HepG2 (cell line): Measurements from ENCODE around the gene VWA5B1. TPM values are rescaled to one million over a fixed set of nuclear protein-coding genes. Genes with fewer than 3 reads are reported as not detected.

Experiments used
- ADNP ChIP-seq: sonication (generic); formaldehyde crosslinking; IDR thresholded peaks from 2 replicates; pipeline ENCODE4 v1.4.0; 2020; ENCODE audit warnings: missing genetic modification reagents
- BATF2 ChIP-seq: sonication (generic); formaldehyde crosslinking; IDR thresholded peaks from 2 replicates; pipeline ENCODE4 v1.8.0; 2022; ENCODE audit warnings: mild to moderate bottlenecking, missing genetic modification reagents, moderate library complexity
- FLYWCH1 ChIP-seq: sonication (generic); formaldehyde crosslinking; IDR thresholded peaks from 2 replicates; pipeline ENCODE4 v1.8.1; 2023; ENCODE audit warnings: mild to moderate bottlenecking, missing genetic modification reagents
- HMG20B ChIP-seq: conservative IDR thresholded peaks from 2 replicates; pipeline ENCODE4 v1.6.1; 2016; ENCODE audit warnings: missing genetic modification reagents, missing compliant biosample characterization
- IRF1 ChIP-seq: sonication (generic); formaldehyde crosslinking; IDR thresholded peaks from 2 replicates; pipeline ENCODE4 v1.4.0; 2020; ENCODE audit warnings: low read depth, mild to moderate bottlenecking, missing genetic modification reagents
- NCOR1 ChIP-seq: fragments of 200-600 bp; sonication (generic); IDR thresholded peaks from 2 replicates; pipeline ENCODE4 v1.7.0; 2017; ENCODE audit warnings: antibody characterized with exemption, low read length, borderline replicate concordance
- PAF1 ChIP-seq: IDR thresholded peaks from 2 replicates; pipeline ENCODE4 v1.6.1; 2016; ENCODE audit warnings: missing genetic modification reagents, missing compliant biosample characterization
- PRPF4 ChIP-seq: fragments of 200-400 bp; formaldehyde crosslinking; IDR thresholded peaks from 2 replicates; pipeline ENCODE4 v1.6.1; 2016; ENCODE audit warnings: low read length, low read depth; ENCODE audit not compliant: poor library complexity, severe bottlenecking
- RBAK ChIP-seq: sonication (generic); formaldehyde crosslinking; IDR thresholded peaks from 2 replicates; pipeline ENCODE4 v1.5.1; 2020; ENCODE audit warnings: mild to moderate bottlenecking, missing genetic modification reagents
- SIN3B ChIP-seq: fragments of 150-350 bp; IDR thresholded peaks from 2 replicates; pipeline ENCODE4 v1.6.1; 2014; ENCODE audit warnings: low read length
- SP4 ChIP-seq: sonication (generic); formaldehyde crosslinking; IDR thresholded peaks from 2 replicates; pipeline ENCODE4 v1.8.1; 2023; ENCODE audit warnings: mild to moderate bottlenecking, missing genetic modification reagents
- SRSF1 ChIP-seq: fragments of 200-400 bp; formaldehyde crosslinking; optimal IDR thresholded peaks from 2 replicates; pipeline ENCODE3; 2017; ENCODE audit warnings: mild to moderate bottlenecking, low read depth, low read length, moderate library complexity
- ZFP90 ChIP-seq: sonication (generic); formaldehyde crosslinking; IDR thresholded peaks from 2 replicates; pipeline ENCODE4 v1.8.0; 2022; ENCODE audit warnings: missing genetic modification reagents, mild to moderate bottlenecking, inconsistent platforms, borderline replicate concordance
- ZNF17 ChIP-seq: sonication (generic); formaldehyde crosslinking; IDR thresholded peaks from 2 replicates; pipeline ENCODE4 v1.5.0; 2020; ENCODE audit warnings: mild to moderate bottlenecking, missing genetic modification reagents
- ZNF207 ChIP-seq: fragments of 450-650 bp; IDR thresholded peaks from 2 replicates; pipeline ENCODE4 v1.6.1; 2016; ENCODE audit warnings: antibody characterized with exemption, borderline replicate concordance
- ZNF274 ChIP-seq: sonication (generic); formaldehyde crosslinking; IDR thresholded peaks from 2 replicates; pipeline ENCODE4 v1.5.1; 2020; ENCODE audit warnings: mild to moderate bottlenecking, missing genetic modification reagents
- ZNF280D ChIP-seq: sonication (generic); formaldehyde crosslinking; IDR thresholded peaks from 2 replicates; pipeline ENCODE4 v1.5.1; 2020; ENCODE audit warnings: mild to moderate bottlenecking, missing genetic modification reagents
- ZNF335 ChIP-seq: sonication (generic); formaldehyde crosslinking; IDR thresholded peaks from 2 replicates; pipeline ENCODE4 v1.4.0; 2020; ENCODE audit warnings: missing genetic modification reagents
- ZNF367 ChIP-seq: sonication (generic); formaldehyde crosslinking; IDR thresholded peaks from 2 replicates; pipeline ENCODE4 v1.4.0; 2020; ENCODE audit warnings: missing genetic modification reagents, borderline replicate concordance
- ZNF678 ChIP-seq: sonication (generic); formaldehyde crosslinking; IDR thresholded peaks from 2 replicates; pipeline ENCODE4 v1.4.0; 2020; ENCODE audit warnings: mild to moderate bottlenecking, missing genetic modification reagents
- ZNF709 ChIP-seq: sonication (generic); formaldehyde crosslinking; IDR thresholded peaks from 2 replicates; pipeline ENCODE4 v1.5.0; 2020; ENCODE audit warnings: mild to moderate bottlenecking, missing genetic modification reagents
- ZNF772 ChIP-seq: sonication (generic); formaldehyde crosslinking; IDR thresholded peaks from 2 replicates; pipeline ENCODE4 v1.5.0; 2020; ENCODE audit warnings: mild to moderate bottlenecking, missing genetic modification reagents
- polyA plus RNA-seq, 8 experiments: library from polyadenylated mRNA; depleted of rRNA in 3 of 8; stranded (reverse) in 7 of 8; unstranded in 1 of 8; fragments of >200 nt; fragmentation: Illumina TruSeq in 4 of 8; extraction: Trizol in 4 of 8; gene quantifications; 2 replicates each; pipeline versions ENCODE4 v1.2.1 to v1.2.3, GENCODE V29; 2011 to 2016; ENCODE audit warnings: low read depth in 4 of 8, missing spikeins in 1 of 8, mixed read lengths in 1 of 8; ENCODE audit not compliant: insufficient read depth in 1 of 8
- total RNA-seq, 5 experiments: library from RNA; depleted of rRNA; stranded (reverse); fragments of >200 nt; fragmentation: Illumina TruSeq; extraction: Trizol; gene quantifications; 2 replicates each; pipeline ENCODE4 v1.2.3, GENCODE V29; 2016; ENCODE audit warnings: low read depth in 1 of 5
- TF ChIP-seq, protein P1 (sequence below): sonication (generic); formaldehyde crosslinking; IDR thresholded peaks from 2 replicates; pipeline ENCODE4 v1.4.0; 2020; ENCODE audit warnings: mild to moderate bottlenecking, missing genetic modification reagents

Gene VWA5B1
- total and polyA plus RNA-seq, 2 of the 13 experiments (the other 11 are each of a cell fraction or from before 2014, with no cell fraction given), result not detected

DNA sequence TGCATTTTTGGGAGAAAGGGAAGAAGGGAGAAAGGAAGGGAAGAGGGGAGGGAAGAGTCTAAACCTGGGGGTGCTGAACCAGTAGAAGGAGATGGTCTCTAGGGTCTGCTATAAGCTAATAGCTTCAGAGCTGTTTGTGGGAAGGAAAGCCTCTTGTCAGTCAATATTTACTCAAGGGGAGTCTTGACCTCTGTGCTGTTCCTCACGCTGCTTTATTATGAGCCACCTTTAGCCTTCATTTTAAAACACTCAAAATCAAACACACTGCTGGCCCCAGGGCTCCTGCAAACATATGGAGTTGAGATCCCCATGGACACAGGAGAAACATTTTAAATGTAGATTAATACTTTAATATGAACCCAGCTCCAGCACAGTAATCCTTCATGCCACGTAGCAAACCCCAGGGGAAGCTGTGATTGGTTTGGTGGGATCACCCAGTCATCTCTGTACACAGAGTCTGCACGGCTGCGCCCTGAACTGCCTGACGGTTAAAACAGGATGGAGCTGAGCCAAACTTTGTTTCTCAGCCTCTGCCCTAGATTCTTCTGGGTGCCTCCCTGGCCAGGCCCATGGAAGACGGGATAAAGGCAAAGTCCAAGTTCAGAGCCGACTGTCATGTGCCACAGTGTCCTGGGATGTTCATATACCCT lies 40.2 kb upstream of the VWA5B1 start (continued):
- TF ChIP-seq ZNF678 (CRISPR knock-in tag), result no peak
- TF ChIP-seq NCOR1, result peak; percentile 43; the same call in 1 of the 2 replicates
- TF ChIP-seq ADNP, result no peak
- no peak for TF ChIP-seq SIN3B
- TF ChIP-seq BATF2 (CRISPR knock-in tag), result no peak
- no peak for TF ChIP-seq HMG20B (CRISPR knock-in tag)
- no peak for TF ChIP-seq SP4 (CRISPR knock-in tag)
- TF ChIP-seq, protein P1, sequence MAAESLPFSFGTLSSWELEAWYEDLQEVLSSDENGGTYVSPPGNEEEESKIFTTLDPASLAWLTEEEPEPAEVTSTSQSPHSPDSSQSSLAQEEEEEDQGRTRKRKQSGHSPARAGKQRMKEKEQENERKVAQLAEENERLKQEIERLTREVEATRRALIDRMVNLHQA (CRISPR knock-in tag), result no peak
- no peak for TF ChIP-seq ZNF367 (CRISPR knock-in tag)
- TF ChIP-seq ZNF709 (CRISPR knock-in tag), result no peak
- TF ChIP-seq ZNF207, result no peak
- TF ChIP-seq PRPF4, result no peak
- TF ChIP-seq ZNF335, result no peak
- no peak for TF ChIP-seq RBAK (CRISPR knock-in tag)
- no peak for TF ChIP-seq ZNF772 (CRISPR knock-in tag)
- no peak for TF ChIP-seq ZNF17 (CRISPR knock-in tag)
- TF ChIP-seq ZFP90 (CRISPR knock-in tag), result no peak
- TF ChIP-seq PAF1 (CRISPR knock-in tag), result no peak
- TF ChIP-seq SRSF1, result no peak
- no peak for TF ChIP-seq ZNF274 (CRISPR knock-in tag)
- no peak for TF ChIP-seq IRF1 (CRISPR knock-in tag)
- no peak for TF ChIP-seq FLYWCH1 (CRISPR knock-in tag)
- TF ChIP-seq ZNF280D (CRISPR knock-in tag), result no peak
